ENCODE measurements around the gene KCTD1.

GRCh38 chr18:26479681-26480079, 68.7 kb downstream of the KCTD1 start:
- TF ChIP-seq CTCF (conservative IDR thresholded peaks at IDR 0.05; ENCODE audit: low read depth, low read length) (no peak), EZH2 (IDR thresholded peaks at IDR 0.05; ENCODE audit: borderline replicate concordance, low read depth, low read length, poor library complexity, severe bottlenecking) (no peak)
